RWPE2 (cell line): ENCODE data around the gene OTULIN.

ENCODE experiments used
- ATAC-seq: fragments of 200-7000 bp; cut with Tn5 transposase; 3 replicates; pipeline ENCODE4 v1.9.1; 2021; ENCODE audit warnings: low read depth
- DNase-seq: peaks from one replicate; pipeline ENCODE4 v3.0.0-alpha.2; 2020; ENCODE audit warnings: low spot score
- H3K27ac ChIP-seq: fragments of 450-650 bp; 2 replicates; pipeline ENCODE4 v1.5.1; 2017; ENCODE audit warnings: mild to moderate bottlenecking; ENCODE audit not compliant: poor library complexity, severe bottlenecking
- H3K27me3 ChIP-seq: fragments of 250-450 bp; sonication (Bioruptor Pico); 2 replicates; pipeline ENCODE4 v1.5.1; 2021; ENCODE audit warnings: mild to moderate bottlenecking, moderate library complexity; ENCODE audit not compliant: insufficient read depth, poor library complexity, severe bottlenecking
- H3K36me3 ChIP-seq: fragments of 250-450 bp; sonication (Bioruptor Pico); 2 replicates; pipeline ENCODE4 v1.5.1; 2020; ENCODE audit warnings: low read depth, mild to moderate bottlenecking, moderate library complexity
- H3K4me1 ChIP-seq: fragments of 250-450 bp; sonication (Bioruptor Pico); 2 replicates; pipeline ENCODE4 v1.5.1; 2021; ENCODE audit warnings: mild to moderate bottlenecking, moderate library complexity; ENCODE audit not compliant: insufficient read depth, poor library complexity, severe bottlenecking
- H3K4me3 ChIP-seq: fragments of 250-450 bp; sonication (Bioruptor Pico); 2 replicates; pipeline ENCODE4 v1.5.1; 2021; ENCODE audit warnings: mild to moderate bottlenecking, moderate library complexity; ENCODE audit not compliant: severe bottlenecking
- H3K9me3 ChIP-seq: fragments of 250-450 bp; sonication (Bioruptor Pico); 2 replicates; pipeline ENCODE4 v1.5.1; 2021; ENCODE audit warnings: mild to moderate bottlenecking, moderate library complexity; ENCODE audit not compliant: severe bottlenecking
- CTCF ChIP-seq: fragments of 450-650 bp; IDR thresholded peaks from one replicate; pipeline ENCODE4 v1.5.1; 2017; ENCODE audit warnings: mild to moderate bottlenecking, moderate library complexity; ENCODE audit not compliant: poor library complexity, severe bottlenecking

The OTULIN gene

GRCh38 chr5:14698495-14698894, 34.0 kb downstream of the OTULIN start:
- Histone ChIP-seq H3K27ac (no peak overlapping the region), H3K4me3 (no peak overlapping the region), H3K4me1 (peaks cover 10% of the 10 kb centered on the region), H3K9me3 (no peaks in the 10 kb centered on the region), H3K36me3 (peaks cover 60% of the 10 kb centered on the region), H3K27me3 (no peaks in the 10 kb centered on the region)
- DNase-seq (no peak), ATAC-seq (no peak)
- TF ChIP-seq CTCF, result no peak

- ATAC-seq, result no peak
- Histone ChIP-seq H3K4me1 (peaks cover 10% of the 10 kb centered on the region), H3K9me3 (no peaks in the 10 kb centered on the region), H3K36me3 (peaks cover 57% of the 10 kb centered on the region), H3K27ac (no peak overlapping the region), H3K4me3 (no peak overlapping the region), H3K27me3 (no peaks in the 10 kb centered on the region)
- no peak for DNase-seq
- no peak for TF ChIP-seq CTCF
These were observed 34.6 kb downstream of the OTULIN start for GRCh38 chr5:14699159-14699558.

- ATAC-seq (no peak), DNase-seq (no peak)
- peaks cover 56% of the 10 kb centered on the region for H3K36me3 ChIP-seq
- no peak overlapping the region for H3K27ac ChIP-seq
- H3K9me3 ChIP-seq, result no peaks in the 10 kb centered on the region
- H3K27me3 ChIP-seq, result no peaks in the 10 kb centered on the region
- no peak overlapping the region for H3K4me3 ChIP-seq
- no peak for TF ChIP-seq CTCF
- peaks cover 10% of the 10 kb centered on the region for H3K4me1 ChIP-seq
These were observed 35.4 kb downstream of the OTULIN start for GRCh38 chr5:14699807-14700400.

- no peaks in the 10 kb centered on the region for H3K27me3 ChIP-seq
- no peak for TF ChIP-seq CTCF
- ATAC-seq, result no peak
- peaks cover 10% of the 10 kb centered on the region for H3K4me1 ChIP-seq
- H3K36me3 ChIP-seq, result peaks cover 56% of the 10 kb centered on the region
- DNase-seq, result no peak
- no peak overlapping the region for H3K27ac ChIP-seq
- no peaks in the 10 kb centered on the region for H3K9me3 ChIP-seq
- H3K4me3 ChIP-seq, result no peak overlapping the region
These were observed 36.2 kb downstream of the OTULIN start for GRCh38 chr5:14700478-14701436.
